ENCODE results near the gene BIRC3.

DNA sequence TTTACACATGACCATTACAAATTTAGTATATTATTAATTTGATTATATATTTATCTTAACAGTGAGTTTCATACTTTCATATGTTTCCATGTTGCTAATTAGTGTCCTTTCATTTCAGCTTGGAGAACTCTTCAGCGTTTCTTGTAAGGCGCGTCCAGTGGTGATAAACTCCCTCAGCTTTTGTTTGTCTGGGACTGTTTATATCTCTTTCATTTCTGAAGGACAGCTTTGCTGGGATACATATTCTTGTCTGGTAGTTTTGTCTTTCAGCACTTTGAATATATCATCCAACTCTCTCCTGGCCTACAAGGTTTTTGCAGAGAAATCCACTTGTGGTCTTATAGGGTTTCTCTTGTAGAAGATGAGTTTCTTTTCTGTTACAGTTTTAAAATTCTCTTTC, 42.1 kb downstream of the BIRC3 start:
- TF ChIP-seq EZH2phosphoT487 (IDR thresholded peaks at IDR 0.05; ENCODE audit: insufficient read depth, low read depth) = no peak
- no peak for TF ChIP-seq EZH2 (IDR thresholded peaks at IDR 0.05; ENCODE audit: insufficient read depth, poor library complexity, severe bottlenecking)
